Hepatocyte (in vitro differentiated cells): Measurements from ENCODE around the gene PHACTR3. TPM values are rescaled to one million over a fixed set of nuclear protein-coding genes. Genes with fewer than 3 reads are reported as not detected.

Experiments used
- DNase-seq: peaks from one replicate; pipeline ENCODE4 v3.0.0-alpha.2; 2016; ENCODE audit warnings: low spot score
- H2AFZ ChIP-seq: fragments of 200-600 bp; sonication (generic); 2 replicates; pipeline ENCODE4 v1.6.0; 2016; ENCODE audit warnings: antibody characterized with exemption, mild to moderate bottlenecking
- H3K27ac ChIP-seq: fragments of 200-600 bp; sonication (generic); 2 replicates; pipeline ENCODE4 v1.5.1; 2016; ENCODE audit warnings: mild to moderate bottlenecking
- H3K27me3 ChIP-seq: fragments of 200-600 bp; sonication (generic); 2 replicates; pipeline ENCODE4 v1.6.1; 2016
- H3K36me3 ChIP-seq: fragments of 200-600 bp; sonication (generic); replicated peaks from 2 replicates; pipeline ENCODE4 v1.5.1; 2016; ENCODE audit warnings: low read depth; ENCODE audit not compliant: insufficient read depth
- H3K4me1 ChIP-seq: fragments of 200-600 bp; sonication (generic); 2 replicates; pipeline ENCODE4 v1.5.1; 2016; ENCODE audit warnings: mild to moderate bottlenecking, moderate library complexity; ENCODE audit not compliant: insufficient read depth
- H3K4me2 ChIP-seq: fragments of 200-600 bp; sonication (generic); 2 replicates; pipeline ENCODE4 v1.6.0; 2016
- H3K4me3 ChIP-seq: fragments of 200-600 bp; sonication (generic); 2 replicates; pipeline ENCODE4 v1.5.1; 2016; ENCODE audit warnings: mild to moderate bottlenecking
- H3K79me2 ChIP-seq: fragments of 200-600 bp; sonication (generic); 2 replicates; pipeline ENCODE4 v1.6.0; 2017; ENCODE audit warnings: mild to moderate bottlenecking
- H3K9me2 ChIP-seq: fragments of 200-600 bp; sonication (generic); replicated peaks from 2 replicates; pipeline ENCODE4 v1.6.0; 2017; ENCODE audit warnings: mild to moderate bottlenecking; ENCODE audit not compliant: insufficient read depth
- H3K9me3 ChIP-seq: fragments of 200-600 bp; sonication (generic); 2 replicates; pipeline ENCODE4 v1.5.1; 2016; ENCODE audit warnings: low read depth, mild to moderate bottlenecking
- H4K20me1 ChIP-seq: fragments of 200-600 bp; sonication (generic); 2 replicates; pipeline ENCODE4 v1.6.0; 2016; ENCODE audit warnings: mild to moderate bottlenecking; ENCODE audit not compliant: insufficient read depth, poor library complexity, severe bottlenecking
- EZH2 ChIP-seq: fragments of 200-600 bp; sonication (generic); IDR thresholded peaks from 2 replicates; pipeline ENCODE4 v1.6.1; 2016; ENCODE audit warnings: antibody characterized with exemption, mild to moderate bottlenecking, borderline replicate concordance
- EZH2phosphoT487 ChIP-seq: fragments of 200-600 bp; sonication (generic); IDR thresholded peaks from one replicate; pipeline ENCODE4 v1.6.1; 2018; ENCODE audit warnings: antibody characterized with exemption, mild to moderate bottlenecking, low read depth, moderate library complexity; ENCODE audit not compliant: unreplicated experiment, severe bottlenecking
- WGBS: methylation state at CpG from one replicate; pipeline ENCODE4 v1.1.6; 2016; ENCODE audit warnings: low lambda C conversion rate; ENCODE audit errors: missing lambda C conversion rate; 5-methylcytosine and 5-hydroxymethylcytosine counted together
- polyA plus RNA-seq: library from polyadenylated mRNA; unstranded; fragments of >200 nt; fragmentation: Nextera tagmentation; extraction: Ambion mirVana; gene quantifications from 2 replicates; pipeline ENCODE4 v1.2.1, GENCODE V29; 2016
- total RNA-seq: library from RNA; depleted of rRNA; stranded (reverse); fragments of >200 nt; gene quantifications from 2 replicates; pipeline ENCODE4 v1.2.3, GENCODE V29; 2014
- TF ChIP-seq, protein P1 (sequence below): fragments of 200-600 bp; sonication (generic); IDR thresholded peaks from 2 replicates; pipeline ENCODE4 v1.5.1; 2016; ENCODE audit warnings: antibody characterized with exemption, mild to moderate bottlenecking; ENCODE audit not compliant: poor library complexity

Gene PHACTR3
- total and polyA plus RNA-seq, 2 experiments from 2014 or later = 5.2 to 7.5 TPM

DNA sequence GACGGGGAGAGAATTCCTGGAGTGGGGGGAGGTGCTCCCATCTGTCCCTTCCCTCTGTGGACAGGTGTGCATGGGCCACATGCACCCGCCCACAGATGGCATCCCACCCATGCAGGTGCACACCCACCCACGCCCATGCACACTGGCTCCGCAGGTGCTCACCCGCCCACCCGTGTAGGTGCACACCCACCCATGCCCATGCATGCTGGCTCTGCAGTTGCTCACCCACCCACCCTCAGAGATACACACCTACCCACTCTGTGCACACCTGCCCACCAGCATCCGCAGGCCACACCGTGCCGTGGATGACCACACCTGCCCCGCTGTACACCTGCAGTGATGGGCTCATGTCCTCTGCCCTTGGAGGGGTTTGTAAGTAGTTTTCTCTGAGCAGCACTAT lies 132.0 kb downstream of the PHACTR3 start:
- 80% methylated on average over 6 of the region's 10 CpGs for WGBS
- H3K4me1 ChIP-seq = no peaks in the 10 kb centered on the region

DNA sequence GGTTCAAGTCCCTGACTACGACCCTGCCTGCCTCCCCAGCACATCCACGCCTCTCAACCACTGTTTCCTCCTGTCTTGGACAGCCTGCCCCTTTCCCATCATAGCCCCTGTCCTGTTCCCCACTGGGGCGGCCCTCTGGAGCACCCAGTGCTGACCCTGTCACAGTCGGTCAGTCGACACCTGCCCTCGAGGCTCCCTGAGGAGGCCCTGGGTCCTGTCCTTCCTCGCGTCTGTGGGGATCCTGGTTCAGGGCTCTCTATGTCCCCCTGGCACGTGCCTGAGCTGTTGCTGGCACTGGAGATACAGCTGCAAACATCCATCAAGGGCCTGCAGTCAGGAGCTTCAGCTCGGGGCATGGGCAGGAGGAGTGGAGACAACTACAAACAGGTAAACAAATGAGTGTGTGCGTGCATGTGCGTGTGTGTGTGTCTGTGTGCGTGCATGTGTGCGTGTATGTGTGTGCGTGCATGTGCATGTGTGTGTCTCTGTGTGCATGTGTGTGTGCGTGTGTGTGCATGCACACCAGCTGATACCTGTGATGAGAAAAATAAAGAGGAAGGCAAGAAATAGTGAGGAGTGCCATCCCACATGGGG lies 132.8 kb downstream of the PHACTR3 start:
- TF ChIP-seq, protein P1, sequence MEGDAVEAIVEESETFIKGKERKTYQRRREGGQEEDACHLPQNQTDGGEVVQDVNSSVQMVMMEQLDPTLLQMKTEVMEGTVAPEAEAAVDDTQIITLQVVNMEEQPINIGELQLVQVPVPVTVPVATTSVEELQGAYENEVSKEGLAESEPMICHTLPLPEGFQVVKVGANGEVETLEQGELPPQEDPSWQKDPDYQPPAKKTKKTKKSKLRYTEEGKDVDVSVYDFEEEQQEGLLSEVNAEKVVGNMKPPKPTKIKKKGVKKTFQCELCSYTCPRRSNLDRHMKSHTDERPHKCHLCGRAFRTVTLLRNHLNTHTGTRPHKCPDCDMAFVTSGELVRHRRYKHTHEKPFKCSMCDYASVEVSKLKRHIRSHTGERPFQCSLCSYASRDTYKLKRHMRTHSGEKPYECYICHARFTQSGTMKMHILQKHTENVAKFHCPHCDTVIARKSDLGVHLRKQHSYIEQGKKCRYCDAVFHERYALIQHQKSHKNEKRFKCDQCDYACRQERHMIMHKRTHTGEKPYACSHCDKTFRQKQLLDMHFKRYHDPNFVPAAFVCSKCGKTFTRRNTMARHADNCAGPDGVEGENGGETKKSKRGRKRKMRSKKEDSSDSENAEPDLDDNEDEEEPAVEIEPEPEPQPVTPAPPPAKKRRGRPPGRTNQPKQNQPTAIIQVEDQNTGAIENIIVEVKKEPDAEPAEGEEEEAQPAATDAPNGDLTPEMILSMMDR = no peak
- no peak for TF ChIP-seq EZH2phosphoT487
- TF ChIP-seq EZH2 = no peak
- DNase-seq = no peak
- H3K4me2 ChIP-seq = no peak overlapping the region
- H4K20me1 ChIP-seq = no peaks in the 10 kb centered on the region
- no peaks in the 10 kb centered on the region for H3K4me1 ChIP-seq
- no peak overlapping the region for H2AFZ ChIP-seq
- H3K9me2 ChIP-seq = no peaks in the 10 kb centered on the region
- H3K36me3 ChIP-seq = no peaks in the 10 kb centered on the region
- H3K9me3 ChIP-seq = no peaks in the 10 kb centered on the region
- H3K27me3 ChIP-seq = no peaks in the 10 kb centered on the region
- WGBS = 77% methylated on average over 16 of the region's 16 CpGs
- no peak overlapping the region for H3K27ac ChIP-seq
- no peak overlapping the region for H3K4me3 ChIP-seq
- no peaks in the 10 kb centered on the region for H3K79me2 ChIP-seq

More for the DNA sequence above, 132.0 kb downstream of the PHACTR3 start:
- H3K9me2 ChIP-seq = no peaks in the 10 kb centered on the region
- H3K27ac ChIP-seq = no peak overlapping the region
- no peaks in the 10 kb centered on the region for H4K20me1 ChIP-seq
- no peak overlapping the region for H3K4me2 ChIP-seq
- no peaks in the 10 kb centered on the region for H3K79me2 ChIP-seq
- H3K27me3 ChIP-seq = no peaks in the 10 kb centered on the region
- no peak for TF ChIP-seq EZH2phosphoT487
- TF ChIP-seq, protein P1 = no peak
- TF ChIP-seq EZH2 = no peak
- H3K4me3 ChIP-seq = no peak overlapping the region
- no peak overlapping the region for H2AFZ ChIP-seq
- DNase-seq = no peak
- no peaks in the 10 kb centered on the region for H3K9me3 ChIP-seq
- no peaks in the 10 kb centered on the region for H3K36me3 ChIP-seq

DNA sequence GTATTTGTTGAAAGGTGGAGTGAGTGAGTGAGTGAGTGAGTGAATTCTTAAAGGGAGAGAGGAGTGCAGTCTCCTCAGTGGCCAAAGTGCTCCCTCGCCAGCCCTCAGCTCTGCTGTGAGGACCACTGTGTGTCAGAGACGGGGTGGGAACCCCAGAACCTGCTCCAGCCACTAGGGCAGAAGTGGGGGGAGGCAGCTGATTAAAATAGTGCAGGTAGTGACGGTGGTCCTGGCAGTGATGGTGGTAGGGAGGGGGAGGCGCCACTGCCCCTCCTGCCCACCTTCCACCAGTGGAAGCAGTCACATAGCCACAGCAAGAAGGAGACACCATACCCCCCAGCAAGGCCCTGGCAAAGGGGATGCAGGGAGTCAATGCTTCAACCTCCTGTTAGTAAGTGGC lies 133.5 kb downstream of the PHACTR3 start:
- no peak for DNase-seq
- no peak overlapping the region for H3K4me2 ChIP-seq
- 62% methylated on average over 3 of the region's 4 CpGs for WGBS

More for the DNA sequence above, 133.5 kb downstream of the PHACTR3 start:
- Histone ChIP-seq H2AFZ (no peak overlapping the region), H3K9me2 (no peaks in the 10 kb centered on the region), H3K79me2 (no peaks in the 10 kb centered on the region), H4K20me1 (no peaks in the 10 kb centered on the region), H3K9me3 (no peaks in the 10 kb centered on the region), H3K36me3 (no peaks in the 10 kb centered on the region), H3K4me1 (no peaks in the 10 kb centered on the region), H3K27ac (no peak overlapping the region), H3K4me3 (no peak overlapping the region), H3K27me3 (no peaks in the 10 kb centered on the region)
- TF ChIP-seq EZH2 (no peak), EZH2phosphoT487 (no peak)
- TF ChIP-seq, protein P1 = no peak
